Thyroid gland (tissue), 4 donors: ENCODE measurements around the gene ITGAD.

Source experiments
- CTCF ChIP-seq, 6 experiments: fragments of 200-600 bp in 3 of 6; fragments of 450-650 bp in 3 of 6; sonication (generic) in 3 of 6; IDR thresholded peaks; one replicate each; pipeline ENCODE4 v1.5.1; 2016 to 2019; ENCODE audit warnings: antibody characterized with exemption in 6 of 6, mild to moderate bottlenecking in 2 of 6, inconsistent platforms in 1 of 6, moderate library complexity in 1 of 6
- POLR2A ChIP-seq, 2 donors: fragments of 450-650 bp; IDR thresholded peaks; one replicate each; pipeline ENCODE4 v1.6.1; 2017; ENCODE audit warnings: antibody characterized with exemption in 2 of 2, mild to moderate bottlenecking in 2 of 2, moderate library complexity in 1 of 2

DNA sequence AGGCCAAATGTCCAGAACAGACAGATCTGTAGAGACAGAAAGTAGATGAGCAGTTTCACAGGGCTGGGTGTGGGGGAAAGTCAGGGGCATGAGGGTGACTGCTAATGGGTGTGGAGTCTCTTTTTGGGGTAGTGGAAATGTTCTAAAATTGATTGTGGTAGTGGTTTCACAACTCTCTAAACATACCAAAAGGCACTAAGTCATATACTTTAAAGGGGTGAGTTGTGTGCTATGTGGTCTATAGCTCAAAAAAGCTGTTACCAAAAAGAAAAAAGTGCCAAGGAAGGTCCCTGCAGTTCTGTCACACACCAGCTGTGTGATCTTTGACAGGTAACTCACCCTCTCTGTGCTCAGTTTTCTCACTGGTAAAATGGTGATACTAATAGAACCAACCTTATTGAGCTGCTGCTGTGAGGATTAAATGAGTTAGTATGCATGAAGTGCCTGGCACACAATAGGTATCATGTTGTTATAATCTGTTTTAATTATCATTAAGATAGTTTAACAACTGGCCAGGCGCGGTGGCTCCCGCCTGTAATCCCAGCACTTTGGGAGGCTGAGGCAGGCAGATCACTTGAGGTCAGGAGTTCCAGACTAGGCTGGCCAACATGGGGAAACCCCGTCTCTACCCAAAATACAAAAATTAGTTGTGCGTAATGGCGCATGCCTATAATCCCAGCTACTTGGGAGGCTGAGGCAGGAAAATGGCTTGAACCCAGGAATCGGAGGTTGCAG is 27.8 kb upstream of the ITGAD start:
- TF ChIP-seq CTCF (IDR thresholded peaks at IDR 0.05) (no peak), POLR2A (IDR thresholded peaks at IDR 0.05) (no peak)
